NCI-H2171 treated with DMSO at 0.1 percent for 48 hours (cell line): ENCODE measurements around the gene DIRAS1.
"Not testable (repeated sequence)": the region's sequence is repeated elsewhere in the genome, so short reads cannot be mapped to it uniquely, and the experiment has no call there.

Source experiments
- DNase-seq: peaks from one replicate; lab custom pipeline; 2025; lab: John Stamatoyannopoulos, UW

DIRAS1 gene

DNA sequence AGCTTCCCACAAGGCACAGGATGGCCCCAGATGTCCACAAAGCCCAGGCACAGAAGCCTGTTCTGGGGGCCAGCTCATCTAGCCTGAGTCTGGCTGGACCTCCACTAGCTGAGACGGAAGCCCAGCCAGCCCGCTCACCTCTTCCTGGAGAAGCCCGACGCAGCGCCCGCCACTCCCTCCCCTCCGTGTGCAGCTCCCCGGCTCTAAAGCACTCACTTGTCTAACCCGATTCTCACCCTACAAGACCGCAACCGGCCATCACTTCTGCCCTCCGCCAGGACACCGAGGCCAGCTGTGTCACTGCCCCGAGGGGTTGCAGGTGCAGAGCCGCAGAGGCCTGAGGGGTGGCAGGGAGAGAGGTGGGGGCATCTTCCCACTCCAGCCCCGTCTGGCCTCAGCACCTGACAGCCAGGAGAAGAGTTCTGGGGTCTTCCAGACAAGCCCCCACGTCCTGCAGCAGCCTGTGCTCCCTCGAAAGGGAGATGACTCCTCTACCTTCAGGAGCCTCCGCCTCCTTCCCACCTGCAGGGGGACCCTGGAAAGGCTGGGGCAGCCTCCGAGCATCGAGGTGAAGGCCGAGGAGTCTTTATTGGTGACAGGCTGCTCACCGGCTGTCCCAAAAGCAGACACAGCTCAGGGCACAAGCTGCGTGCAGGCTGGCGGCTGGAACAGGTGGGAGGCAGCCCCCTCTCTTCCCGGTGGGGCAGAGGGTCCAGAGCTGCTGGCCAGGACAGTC is 5.9 kb upstream of the DIRAS1 start:
- DNase-seq: no peak

DNA sequence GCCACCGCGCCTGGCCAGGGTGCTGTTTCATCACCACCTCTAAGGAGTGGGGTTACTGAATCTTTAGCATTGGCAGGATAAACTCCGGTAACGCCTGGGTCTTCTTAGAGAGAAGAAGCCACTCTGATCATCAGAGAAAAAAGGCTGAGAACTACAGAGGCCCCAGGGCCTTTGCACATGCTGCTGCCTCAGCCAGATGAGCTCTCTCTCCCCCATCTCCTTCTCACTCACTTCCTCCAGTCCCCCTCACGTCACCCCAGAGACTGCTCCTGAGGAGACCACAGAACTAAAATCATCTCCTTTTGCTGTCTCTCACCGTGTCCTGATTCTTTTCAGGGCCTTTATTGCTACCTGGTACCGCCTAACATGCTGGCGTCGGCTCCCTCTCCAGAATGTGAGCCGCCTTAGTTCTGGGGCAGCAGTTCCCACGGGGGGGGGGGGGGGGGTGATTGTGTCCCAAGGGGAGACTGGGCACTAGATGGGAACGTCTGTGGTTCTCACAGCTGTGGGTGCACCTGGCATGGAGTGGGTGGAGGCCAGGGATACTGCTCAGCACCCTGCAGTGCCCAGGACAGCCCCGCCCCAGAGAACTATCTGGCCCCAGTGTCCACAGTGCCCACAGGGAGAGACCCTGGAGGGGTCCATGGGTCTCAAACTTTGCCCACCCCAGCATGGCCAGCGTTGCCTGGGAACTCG is 5.1 kb upstream of the DIRAS1 start:
- DNase-seq: no peak

DNA sequence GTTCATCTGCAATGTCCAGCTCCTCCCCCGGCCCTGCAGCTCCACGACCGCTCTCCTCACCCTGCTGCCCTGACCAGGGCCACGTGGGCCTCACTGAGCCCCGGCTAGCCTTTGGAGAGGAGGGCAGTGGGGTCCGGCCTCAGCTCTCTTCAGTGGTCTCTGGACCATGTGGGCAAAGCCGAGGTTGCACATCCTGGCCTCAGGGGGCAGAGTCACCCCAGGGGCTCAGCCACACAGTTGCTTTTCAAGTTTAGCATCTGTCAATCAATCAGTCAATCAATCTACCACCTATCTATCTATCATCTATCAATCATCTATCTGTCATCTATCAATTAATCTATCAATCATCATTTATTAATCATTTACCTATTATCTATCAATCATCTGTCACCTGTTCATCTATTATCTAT is 3.0 kb upstream of the DIRAS1 start:
- DNase-seq: no peak

DNA sequence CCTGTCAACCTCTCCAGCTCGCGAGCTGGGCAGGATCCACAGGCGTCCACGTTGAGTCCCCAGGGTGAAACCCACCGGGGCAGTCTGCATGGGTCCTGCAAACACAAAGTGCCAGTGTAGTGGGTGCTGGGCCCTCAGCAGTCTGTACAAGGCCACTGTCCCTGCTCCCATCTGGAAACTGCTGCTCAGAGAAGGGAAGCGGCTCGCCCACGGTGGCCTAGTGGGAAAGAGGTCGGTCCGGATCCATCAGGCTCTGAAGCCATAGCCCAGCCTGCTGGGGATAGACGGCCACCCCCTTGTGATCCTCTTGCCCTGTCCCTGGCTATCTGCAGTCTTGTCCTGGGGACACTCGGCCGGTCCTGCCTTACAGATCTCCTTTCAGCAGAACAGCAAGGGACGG is 2.6 kb upstream of the DIRAS1 start:
- no peak for DNase-seq

DNA sequence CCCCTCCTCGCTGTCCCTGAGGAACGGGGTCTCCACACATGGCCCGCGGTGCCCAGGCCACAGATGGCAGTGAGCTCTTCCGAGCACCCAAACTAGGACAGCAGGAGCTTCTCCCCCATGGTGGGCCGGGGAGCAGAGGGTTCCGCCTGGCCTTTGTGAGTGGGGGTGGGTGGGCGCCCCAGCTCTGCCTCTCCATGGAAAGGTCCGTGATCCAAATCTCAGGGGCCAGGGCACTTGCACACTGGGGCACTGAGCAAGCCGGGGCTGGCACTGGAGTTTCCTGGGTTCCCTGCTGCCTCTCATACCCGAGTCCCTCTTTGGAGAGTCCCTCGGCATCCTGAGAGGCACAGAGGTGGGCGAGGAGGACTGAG is 2.2 kb upstream of the DIRAS1 start:
- DNase-seq: no peak

DNA sequence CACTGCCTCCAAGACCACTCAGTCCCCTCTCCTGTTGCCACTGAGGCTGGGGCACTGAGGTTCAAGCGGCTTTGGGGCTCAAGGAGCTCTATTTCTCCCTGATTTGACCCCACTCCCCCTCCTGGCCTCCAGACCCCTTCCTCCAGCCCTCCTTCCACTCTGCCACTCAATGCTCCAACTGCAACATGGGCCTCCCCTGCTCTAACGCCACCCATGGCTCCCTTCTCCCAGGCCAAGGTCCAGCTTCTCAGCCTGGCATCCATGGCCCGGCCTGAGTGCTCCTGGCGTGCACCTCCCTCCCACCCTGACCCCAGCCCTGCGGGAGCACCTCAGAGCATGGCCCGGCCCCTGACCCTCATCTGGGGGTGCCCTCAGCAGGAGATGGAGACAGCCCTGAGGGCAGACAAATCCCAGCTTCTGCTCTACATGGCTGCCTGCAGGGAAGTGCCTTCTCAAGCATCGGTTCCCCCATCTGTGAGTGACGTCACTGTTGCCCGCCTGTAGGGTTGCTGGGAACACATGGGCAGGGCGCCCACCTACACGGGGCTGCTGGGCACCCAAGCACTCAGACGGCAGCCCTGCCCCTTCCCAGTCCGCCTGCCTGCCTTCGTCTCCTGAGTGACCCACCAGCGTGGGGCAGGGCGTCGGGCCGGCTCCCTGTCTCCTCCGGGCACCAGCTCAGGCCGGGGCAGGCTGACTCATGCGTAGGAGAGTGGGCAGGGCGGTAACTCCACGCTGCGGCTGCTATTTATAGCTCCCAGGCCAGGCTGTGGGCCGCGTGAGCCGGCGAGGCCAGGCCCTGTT is 1.6 kb upstream of the DIRAS1 start:
- no peak for DNase-seq

DNA sequence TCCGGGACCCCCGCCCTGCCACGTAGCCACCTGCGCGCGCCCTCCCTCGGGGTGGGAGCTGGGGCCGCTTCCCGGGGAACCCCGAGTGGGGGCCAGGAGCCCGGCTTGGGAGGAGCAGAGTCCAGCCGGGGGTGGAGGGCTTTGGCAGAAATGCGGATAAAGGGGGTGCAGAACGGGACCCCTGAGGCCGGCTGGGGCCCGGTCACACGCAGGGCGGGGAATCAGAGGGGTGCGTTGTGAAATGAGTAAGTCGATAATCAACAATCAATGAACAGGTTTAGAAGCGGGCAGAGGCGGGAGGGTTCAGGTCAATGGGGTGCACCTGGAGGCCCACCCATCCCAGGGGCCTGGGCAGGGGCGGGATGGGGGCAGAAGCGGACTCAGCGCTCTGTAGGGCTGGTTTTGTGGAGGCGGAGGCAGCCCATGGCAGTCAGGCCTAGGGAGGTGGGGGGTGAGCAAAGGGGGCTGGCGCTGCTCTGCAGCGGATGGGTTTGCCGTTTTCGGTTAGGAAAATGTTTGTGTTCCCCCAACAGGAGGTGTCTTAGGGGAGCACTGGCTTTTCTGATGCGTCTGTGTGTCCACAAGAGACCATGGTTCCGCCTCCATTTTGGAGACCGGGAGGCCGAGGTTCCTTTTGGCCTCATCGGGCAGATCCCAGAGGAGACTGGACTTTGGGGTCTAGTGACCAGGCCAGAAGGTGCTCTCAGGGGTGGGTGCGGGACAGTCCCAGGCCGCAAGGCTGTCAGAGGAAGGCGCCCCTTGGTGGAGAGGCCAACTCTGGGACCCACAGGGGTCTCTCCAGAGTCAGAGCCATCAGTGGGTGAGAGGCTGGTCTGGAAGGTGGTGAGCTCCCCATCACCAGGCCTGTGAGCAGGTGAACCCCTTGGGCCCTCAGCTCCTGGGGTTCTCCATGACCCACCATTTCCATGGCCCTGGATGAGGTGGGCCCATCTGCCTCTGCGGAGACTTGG is 683 bp upstream of the DIRAS1 start:
- DNase-seq: no peak

DNA sequence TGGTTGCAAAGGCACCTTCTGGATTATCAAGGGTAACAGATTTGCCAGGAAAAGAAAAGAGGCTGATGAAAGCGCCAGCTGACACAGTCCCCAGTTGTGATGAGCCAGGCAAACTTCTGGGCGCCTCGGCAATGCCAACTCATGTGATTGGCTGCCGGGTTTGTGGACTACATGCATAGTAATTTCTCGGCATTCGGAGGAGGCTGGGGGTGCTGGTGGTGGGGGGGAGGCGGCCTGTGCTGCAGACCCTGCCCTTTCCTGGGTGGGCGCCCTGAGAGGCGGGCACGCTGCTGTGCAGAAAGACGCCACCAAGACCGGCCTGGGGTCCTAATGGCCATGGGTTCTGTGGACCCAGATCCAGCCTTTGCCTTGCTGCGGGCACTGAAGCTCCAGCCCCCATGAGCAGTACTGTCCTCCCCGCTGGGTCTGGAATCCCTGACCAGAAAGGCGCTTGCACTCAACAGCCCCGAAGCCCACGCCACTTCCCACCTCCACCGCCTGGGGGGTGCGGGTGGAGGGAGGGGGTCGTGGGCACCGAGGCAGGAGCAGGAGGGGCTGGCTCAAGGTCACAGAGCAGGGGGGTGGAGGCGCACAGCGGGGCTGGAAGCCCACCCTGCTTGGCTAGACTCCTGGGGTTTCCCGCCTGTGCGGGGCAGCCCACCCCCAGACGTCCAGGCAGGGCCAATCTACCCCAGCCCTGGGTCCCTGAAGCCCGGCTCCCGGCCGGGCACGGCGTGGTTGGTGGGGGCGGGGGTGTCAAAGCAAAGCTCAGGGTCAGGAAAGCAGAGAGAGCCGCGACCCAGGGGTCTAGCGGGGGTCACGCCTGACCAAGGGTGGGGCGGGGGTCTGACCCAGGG is 1.0 kb downstream of the DIRAS1 start:
- no peak for DNase-seq

DNA sequence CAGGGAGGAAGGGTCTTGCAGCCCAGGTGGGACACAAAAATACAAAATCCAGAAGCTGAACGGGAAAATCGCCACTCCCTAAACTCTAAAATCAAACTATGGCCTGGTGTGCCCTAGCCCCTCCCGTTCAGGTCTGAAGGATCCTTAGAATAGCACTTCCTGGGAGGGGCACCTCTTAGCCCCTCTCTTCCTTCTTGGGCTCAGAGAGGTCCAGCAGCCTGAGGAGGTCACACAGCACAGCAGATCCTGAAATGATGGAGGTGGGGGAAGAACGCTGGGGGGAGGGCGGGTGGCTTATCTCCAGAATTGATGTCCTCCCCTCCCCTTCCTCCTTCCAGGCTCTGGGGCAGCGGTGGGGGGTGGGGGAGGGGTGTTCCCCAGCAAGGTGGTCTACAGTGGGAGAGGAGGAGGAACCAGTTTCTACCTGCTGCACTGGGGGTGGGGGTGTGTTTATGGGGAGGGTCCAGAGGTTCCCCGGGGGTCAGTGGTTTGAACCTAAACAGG is 1.9 kb downstream of the DIRAS1 start:
- DNase-seq: no peak

DNA sequence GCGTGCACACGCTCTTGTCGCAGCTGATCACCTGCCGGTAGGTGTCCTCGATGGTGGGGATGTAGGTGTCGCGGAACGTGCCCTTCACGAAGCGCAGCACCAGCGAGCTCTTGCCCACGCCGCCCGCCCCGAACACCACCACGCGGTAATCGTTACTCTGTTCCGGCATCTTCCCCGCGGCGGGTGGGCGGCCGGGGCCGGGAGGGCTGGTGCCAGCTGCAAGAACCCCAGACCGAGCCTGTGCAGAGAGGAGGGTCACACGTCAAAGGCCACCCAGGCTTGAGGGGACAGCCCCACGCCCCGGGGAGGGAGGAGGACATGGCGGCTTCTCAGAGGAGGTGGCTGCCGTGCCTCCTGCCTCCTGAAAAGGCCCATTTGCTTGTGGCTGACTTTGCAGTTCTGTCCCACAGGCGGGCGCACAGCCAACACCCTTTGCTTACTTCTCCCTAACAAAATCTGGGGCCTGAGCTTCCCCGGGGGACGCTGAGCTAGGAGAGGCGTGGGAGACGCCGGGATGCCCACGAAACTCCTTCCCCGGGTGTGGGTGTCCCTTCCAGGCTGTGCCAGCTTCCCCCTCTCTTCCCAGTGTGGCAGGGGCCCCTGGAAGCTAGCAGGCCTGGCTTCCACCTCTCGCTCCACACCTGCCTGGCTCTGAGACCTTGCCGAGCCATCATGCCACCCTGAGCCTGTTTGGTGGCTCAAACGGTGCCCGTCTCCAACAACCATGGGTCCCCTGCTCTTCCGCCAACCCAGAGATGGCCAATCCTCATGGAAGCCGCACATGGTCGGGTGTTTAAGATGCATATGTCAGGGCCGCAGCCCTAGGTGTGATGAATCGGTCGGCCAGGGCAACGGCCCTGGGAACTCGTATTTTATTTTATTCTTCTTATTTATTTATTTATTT is 3.3 kb downstream of the DIRAS1 start:
- DNase-seq: no peak

DNA sequence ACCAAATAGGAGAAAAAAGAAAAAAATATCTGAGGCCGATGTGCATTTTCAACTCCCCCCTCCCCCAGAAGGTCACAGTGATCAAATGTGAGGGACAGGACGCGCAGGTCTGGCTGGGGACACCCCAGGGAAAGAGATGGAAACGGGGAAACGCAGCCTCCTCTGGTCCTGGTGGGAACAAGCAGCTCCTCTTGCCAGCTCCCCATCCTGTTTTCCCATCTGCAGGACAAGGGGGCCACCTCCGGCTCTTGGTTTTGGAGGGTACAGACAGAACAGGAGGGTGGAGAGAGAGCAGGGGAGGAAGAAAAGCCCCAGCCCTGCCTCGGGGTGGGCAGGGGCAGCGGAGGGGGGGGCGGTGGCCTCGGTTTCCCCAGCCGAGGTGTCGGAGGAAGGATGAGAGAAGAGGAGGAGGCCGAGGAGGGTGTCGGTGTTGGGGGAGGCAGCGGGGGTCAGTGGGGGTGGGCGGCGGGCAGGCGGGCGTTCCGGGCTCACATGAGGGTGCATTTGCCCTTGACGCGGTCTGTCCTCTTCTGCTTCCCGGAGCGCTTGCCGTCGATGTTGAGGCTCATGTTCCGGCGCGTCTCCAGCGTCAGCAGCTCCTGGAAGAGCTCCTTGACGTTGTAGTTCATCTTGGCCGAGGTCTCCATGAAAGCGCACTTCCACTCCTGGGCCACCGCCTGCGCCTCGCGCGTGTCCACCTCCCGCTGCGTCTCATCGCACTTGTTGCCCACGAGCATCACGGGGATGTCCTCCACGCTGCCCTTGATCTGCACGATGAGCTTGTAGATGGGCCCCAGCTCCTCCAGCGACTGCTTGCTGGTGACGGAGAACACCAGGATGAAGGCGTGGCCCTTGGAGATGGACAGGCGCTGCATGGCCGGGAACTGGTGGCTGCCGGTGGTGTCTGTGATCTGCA is 4.2 kb downstream of the DIRAS1 start:
- no peak for DNase-seq

DNA sequence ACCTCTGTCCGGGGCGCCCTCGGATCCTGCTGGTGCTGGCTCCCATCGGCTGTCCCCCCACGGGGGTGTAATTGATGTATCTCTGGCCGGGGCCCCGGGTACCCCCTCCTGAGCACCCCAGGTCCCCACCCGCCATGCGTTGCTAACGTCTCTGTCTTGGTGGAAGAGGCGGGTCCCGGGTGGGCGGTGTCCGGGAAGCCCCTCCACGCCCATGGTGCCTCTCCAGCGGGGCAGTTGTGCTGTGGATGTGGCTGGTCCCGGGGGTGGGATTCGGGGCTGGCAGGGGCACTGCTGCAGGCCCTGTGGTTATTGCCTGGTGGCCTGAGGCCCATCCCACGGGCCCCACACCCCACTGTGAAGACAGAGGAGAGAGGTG is 4.9 kb downstream of the DIRAS1 start:
- DNase-seq: no peak

DNA sequence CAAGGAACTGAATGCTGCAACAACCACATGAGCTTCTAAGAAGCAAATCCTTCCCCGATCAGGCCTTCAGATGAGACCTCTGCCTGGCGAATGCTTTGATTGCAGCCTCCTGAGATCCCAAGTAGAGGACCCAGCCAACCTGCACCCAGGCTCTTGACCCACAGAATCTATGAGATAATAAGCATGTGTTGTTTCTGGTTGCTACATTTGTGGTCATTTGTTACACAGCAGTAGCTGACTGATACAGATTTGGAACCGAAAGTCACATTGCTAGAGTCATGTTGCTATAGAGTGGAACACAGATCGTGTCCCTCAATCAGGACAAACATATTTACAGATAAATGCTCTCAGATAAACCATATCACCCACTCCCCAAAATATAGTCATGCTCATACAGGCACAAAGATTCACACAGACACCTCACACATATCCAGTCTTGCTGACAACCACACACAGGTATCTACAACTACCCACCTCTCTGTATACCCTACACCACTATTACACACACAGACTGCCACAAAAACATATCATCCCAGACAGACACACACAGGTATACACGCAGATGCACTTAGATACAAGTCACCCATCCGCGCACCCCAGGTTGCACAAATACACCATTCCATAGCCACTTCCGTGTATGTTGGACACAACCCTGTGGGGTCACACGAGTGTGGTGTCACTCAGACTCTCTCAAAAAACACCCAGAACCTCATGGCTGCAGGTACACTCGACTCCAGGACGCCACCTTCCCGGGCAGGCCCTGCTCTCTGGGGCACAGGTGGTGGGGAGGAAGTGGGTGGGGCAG is 5.5 kb downstream of the DIRAS1 start:
- DNase-seq: no peak

DNA sequence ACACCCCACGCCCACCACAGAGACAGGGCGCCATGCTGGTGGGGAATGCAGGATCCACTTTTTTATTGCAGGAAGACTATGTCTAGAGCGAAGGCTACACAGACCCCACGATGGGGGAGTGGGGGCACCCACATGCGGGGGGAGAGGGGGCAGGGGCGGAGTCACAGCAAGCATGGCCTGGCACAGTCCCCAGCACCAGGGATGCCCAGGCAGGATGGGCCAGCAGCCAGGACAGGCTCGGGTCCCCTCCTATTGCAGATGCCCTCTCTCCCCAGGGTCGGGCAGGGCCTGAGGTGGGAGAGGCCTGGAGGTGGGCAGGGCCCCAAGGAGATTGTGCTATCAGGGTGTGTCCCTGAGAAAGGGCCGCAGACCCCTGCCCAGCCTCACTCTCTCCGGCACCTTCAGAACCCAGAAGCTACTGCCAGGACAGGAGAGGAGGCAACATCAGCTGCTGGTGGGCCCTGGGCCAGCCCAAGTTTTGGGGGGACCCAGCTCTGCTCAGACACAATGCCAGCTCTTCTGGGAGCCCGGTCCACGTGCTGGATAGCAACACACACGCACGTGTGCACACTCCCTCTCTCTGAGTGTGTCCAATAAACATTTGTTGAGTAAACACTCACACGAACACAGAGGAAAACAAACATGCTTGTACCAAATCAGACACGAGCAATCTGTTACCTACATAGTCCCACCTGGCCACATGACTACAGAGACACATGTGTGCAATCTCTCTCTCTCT is 6.5 kb downstream of the DIRAS1 start:
- DNase-seq: no peak

DNA sequence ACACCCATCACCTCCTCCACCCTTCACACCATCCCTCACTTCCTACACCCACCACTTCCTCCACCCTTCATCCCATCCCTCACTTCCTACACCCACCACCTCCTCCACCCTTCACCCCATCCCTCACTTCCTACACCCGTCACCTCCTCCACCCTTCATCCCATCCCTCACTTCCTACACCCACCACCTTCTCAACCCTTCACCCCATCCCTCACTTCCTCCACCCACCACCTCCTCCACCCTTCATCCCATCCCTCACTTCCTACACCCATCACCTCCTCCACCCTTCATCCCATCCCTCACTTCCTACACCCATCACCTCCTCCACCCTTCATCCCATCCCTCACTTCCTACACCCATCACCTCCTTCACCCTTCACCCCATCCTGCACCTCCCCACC is 7.1 kb downstream of the DIRAS1 start:
- DNase-seq: not testable (repeated sequence)

DNA sequence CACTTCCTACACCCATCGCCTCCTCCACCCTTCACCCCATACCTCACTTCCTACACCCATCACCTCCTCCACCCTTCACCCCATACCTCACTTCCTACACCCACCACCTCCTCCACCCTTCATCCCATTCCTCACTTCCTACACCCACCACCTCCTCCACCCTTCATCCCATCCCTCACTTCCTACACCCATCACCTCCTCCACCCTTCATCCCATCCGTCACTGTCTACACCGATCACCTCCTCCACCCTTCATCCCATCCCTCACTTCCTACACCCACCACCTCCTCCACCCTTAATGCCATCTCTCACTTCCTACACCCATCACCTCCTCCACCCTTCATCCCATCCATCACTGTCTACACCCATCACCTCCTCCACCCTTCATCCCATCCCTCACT is 8.0 kb downstream of the DIRAS1 start:
- not testable (repeated sequence) for DNase-seq

DNA sequence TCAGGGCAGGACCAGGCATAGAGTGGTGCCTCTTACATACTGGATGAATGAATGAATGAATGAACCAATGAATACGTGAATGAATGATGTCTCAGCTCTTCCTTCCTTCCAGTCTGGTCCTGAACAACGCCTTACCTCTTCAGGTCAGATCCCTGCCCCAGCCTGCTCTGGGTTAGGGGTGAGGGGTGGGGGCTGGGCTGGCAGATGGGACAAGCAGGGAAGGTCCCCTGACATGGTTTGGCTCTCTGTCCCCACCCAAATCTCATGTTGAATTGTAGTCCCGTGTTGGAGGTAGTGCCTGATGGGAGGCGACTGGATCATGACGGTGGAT is 9.3 kb downstream of the DIRAS1 start:
- no peak for DNase-seq
